Upper lobe of left lung (tissue), 4 donors: ENCODE data around the gene SSTR3.

Source experiments
- EP300 ChIP-seq, 4 donors: sonication (generic); formaldehyde crosslinking; IDR thresholded peaks; one replicate each; pipeline ENCODE4 v1.5.1; 2017; ENCODE audit warnings: antibody characterized with exemption in 4 of 4, control low read depth in 2 of 4
- POLR2A ChIP-seq, 4 donors: fragments of 450-650 bp; IDR thresholded peaks; one replicate each; pipeline ENCODE4 v1.5.1; 2016 to 2017; ENCODE audit warnings: antibody characterized with exemption in 4 of 4, mild to moderate bottlenecking in 2 of 4
- POLR2AphosphoS5 ChIP-seq, 2 donors: sonication (generic); formaldehyde crosslinking; IDR thresholded peaks; one replicate each; pipeline ENCODE4 v1.5.1; 2017; ENCODE audit warnings: antibody characterized with exemption in 2 of 2
- TF ChIP-seq, protein P1 (sequence below), 6 experiments: fragments of 450-650 bp in 4 of 6; fragments of 200-600 bp in 2 of 6; sonication (generic) in 2 of 6; IDR thresholded peaks; one replicate each; pipeline ENCODE4 v1.5.1; 2016 to 2019; ENCODE audit warnings: antibody characterized with exemption in 6 of 6

DNA sequence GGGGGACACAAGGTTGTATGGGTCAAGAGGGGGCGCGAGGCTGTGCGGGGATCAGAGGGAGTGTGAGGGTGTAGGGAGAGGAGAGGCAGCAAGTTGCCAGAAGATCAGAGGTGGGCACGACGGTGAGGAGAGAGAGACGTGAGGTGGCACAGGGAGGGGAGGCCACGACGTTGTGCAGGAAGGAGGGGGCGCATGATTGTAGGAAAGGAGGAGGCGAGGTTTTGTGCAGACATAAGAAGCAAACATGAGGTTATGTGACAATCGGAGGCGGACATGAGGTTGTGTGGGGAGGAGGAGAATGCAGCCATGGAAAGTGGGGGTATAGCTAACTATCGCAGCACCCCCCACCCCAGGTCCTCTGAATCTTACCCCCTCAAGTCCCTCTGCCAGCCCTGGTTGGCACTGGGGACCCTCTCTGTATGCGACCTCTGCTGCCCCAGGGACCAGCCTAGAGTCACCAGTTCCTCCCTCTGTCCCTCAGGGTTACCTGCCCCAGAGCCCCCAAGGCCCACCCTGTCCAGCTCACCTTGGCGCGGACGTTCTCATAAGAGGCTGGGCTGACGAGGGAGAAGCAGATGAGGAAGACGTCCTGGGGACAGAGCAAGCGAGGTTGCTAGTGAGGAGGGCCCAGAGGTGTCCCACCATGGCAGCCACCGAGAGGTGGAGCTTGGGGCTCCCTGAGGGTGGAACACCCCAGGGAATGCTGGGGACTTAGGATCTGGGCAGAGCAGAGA, 19.3 kb upstream of the SSTR3 start:
- no peak for TF ChIP-seq EP300 (IDR thresholded peaks at IDR 0.05)
- TF ChIP-seq, protein P1, sequence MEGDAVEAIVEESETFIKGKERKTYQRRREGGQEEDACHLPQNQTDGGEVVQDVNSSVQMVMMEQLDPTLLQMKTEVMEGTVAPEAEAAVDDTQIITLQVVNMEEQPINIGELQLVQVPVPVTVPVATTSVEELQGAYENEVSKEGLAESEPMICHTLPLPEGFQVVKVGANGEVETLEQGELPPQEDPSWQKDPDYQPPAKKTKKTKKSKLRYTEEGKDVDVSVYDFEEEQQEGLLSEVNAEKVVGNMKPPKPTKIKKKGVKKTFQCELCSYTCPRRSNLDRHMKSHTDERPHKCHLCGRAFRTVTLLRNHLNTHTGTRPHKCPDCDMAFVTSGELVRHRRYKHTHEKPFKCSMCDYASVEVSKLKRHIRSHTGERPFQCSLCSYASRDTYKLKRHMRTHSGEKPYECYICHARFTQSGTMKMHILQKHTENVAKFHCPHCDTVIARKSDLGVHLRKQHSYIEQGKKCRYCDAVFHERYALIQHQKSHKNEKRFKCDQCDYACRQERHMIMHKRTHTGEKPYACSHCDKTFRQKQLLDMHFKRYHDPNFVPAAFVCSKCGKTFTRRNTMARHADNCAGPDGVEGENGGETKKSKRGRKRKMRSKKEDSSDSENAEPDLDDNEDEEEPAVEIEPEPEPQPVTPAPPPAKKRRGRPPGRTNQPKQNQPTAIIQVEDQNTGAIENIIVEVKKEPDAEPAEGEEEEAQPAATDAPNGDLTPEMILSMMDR (IDR thresholded peaks at IDR 0.05) = no peak
- TF ChIP-seq POLR2A (IDR thresholded peaks at IDR 0.05) = no peak
- no peak for TF ChIP-seq POLR2AphosphoS5 (IDR thresholded peaks at IDR 0.05)
